NOMO-1 treated with dmso at 0.1 percent for 144 hours (cell line): ENCODE data around the gene SPATA2L.
"Not testable (repeated sequence)": the region's sequence is repeated elsewhere in the genome, so short reads cannot be mapped to it uniquely, and the experiment has no call there.

Source experiments
- DNase-seq: peaks from one replicate; lab custom pipeline; 2025; ENCODE audit not compliant: unreplicated experiment; lab: John Stamatoyannopoulos, UW

The SPATA2L gene

GRCh38 chr16:89691231-89691985 is 10.1 kb downstream of the SPATA2L start:
- DNase-seq = no peak

DNA sequence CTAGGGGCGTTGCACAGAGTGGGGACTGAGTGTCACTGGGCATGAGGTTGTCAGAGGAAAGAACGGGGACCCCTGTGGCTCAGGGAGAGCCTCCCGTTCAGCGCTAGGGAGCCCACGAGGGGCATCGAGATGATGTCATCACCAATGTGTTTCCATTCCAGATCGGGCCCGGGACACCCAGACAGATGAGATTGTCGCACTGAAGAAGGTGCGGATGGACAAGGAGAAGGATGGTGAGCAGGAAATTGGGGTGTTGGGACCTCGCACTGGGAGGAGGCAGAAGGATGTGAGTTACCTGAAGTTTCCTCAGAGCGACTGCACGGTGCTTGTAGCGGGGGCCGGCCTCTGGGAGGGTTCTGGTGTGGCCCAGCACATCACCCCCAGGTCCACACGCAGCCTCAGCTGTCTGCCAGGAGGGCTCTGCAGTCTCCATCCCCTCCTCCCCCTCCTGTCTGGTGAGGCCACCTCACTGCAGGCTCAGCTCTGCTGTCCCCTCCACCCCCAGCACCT is 11.1 kb downstream of the SPATA2L start:
- no peak for DNase-seq

- not testable (repeated sequence) for DNase-seq
These were observed 11.9 kb downstream of the SPATA2L start for GRCh38 chr16:89689621-89690020.

DNA sequence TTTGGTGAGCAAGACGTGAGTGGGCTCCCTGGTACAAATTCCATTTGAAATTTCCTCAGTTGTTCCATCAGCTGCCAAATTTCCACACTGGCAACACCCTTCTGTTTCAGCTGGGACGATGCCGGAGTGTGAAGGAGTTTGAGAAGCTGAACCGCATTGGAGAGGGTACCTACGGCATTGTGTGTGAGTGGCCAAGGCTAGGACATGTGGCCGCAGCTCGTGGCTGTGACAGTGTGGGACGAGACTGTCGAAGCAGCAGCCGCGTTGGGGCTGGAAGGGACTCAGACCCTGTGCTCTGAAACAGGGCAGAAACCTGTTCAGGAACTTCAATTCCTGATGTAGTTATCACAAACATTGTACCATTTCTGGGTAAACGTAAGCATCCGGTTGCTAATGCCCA is 12.4 kb downstream of the SPATA2L start:
- DNase-seq = no peak

DNA sequence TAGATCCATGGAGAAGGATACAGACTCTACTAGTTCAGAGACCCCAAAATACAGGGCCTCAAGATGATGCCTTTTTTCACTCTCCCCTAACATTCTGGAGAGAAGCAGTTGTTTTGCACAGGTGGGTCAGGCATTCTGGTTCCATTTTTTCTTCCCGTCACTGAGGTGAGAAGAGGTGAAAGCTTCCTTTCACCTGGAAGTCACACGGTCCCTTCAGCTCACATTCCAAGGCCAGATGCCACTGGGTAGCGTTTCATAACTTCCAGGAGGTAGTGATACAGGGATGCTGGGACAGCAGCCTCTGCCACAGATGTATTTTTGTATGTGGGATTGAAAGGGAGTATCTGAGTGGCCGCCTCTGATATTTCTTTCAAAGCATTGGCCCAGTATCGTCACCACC is 13.1 kb downstream of the SPATA2L start:
- no peak for DNase-seq

- no peak for DNase-seq
These were observed 14.2 kb downstream of the SPATA2L start for GRCh38 chr16:89687092-89687940.

DNA sequence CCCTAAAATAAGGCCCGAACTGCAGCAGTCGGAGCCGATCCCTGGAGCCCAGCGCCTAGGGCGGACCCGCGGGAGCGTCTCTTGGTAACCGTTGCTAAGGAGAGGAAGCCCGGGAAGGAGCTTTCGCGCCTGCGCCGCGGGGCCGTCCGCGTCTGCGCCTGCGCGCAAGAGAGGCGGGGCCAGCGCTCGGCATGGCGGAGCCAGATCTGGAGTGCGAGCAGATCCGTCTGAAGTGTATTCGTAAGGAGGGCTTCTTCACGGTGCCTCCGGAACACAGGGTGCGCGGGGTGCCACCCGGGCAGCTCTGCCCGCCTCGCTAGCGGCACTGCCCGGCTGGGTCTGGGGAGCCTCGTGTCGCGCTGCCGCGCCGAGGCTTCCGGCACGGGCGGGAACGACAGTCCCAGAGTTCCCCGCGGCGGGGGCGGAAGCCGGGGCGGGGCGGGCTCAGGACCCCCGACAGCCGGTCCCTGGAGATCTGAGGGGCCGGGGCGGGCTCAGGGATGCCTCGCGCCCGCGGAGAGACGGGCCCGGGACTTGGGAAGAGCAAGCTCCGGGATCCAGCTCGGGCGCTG is 14.9 kb downstream of the SPATA2L start, which contains the start of gene CDK10:
Gene CDK10, plus strand, starts transcription at position 170 of the 572 bp plus-strand sequence. Its CDS starts 22 bp downstream, at position 192.
- peak; percentile 80 for DNase-seq

- DNase-seq = no peak
These were observed 15.6 kb downstream of the SPATA2L start for GRCh38 chr16:89685916-89686315.

DNA sequence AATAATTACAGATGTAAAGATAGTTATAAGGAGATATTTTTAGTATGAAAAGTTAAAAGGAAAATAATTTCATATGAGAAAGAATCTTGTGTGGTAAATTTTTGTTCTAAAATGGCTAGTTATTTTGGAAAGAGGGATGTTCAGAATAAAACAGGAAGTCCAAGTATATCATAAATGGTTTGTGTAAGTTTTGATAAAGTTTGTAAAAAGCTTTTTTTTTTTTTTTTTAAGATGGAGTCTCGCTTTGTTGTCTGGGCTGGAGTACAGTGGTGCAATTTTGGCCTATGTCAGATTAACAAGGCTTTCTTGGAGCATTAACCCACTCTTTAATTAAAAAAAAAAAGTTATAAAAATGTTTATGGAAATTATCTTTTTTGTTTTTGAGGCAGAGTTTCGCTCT is 23.2 kb downstream of the SPATA2L start:
- no peak for DNase-seq

DNA sequence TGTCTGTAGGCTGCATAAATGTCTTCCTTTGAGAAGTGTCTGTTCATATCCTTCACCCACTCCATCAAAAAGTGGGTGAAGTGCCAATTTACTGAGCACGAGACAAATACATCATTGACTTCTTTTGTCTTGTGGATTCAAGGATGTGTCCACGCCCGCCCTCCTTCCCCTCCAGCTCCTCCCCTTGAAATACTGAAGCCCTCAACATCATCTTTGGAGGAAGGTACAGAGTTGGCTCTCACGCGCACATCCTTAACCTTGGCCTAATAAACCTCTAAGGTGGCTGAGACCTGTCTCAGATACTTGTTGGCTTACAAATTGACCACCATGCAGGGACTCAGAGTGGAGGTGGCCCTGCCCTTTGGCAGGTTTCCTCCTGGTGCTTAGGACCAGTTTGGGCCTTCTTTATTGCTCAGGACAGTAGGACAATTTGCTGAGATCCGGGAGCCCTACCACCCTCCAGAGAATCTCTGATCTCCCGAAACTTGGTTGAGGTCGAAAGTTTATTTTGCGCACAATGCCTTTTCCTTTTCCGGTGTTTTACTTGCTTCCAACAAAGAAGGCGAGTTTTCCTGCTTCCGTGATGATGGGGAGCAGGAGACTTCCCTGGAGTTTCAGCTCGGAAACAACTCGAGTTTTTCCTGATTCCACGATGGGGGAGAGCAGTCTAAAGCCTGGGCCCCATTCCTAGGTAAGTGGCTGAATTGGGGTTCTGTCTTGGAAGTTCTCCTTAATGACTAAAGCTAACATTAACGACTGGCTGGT is 29.1 kb downstream of the SPATA2L start:
- no peak for DNase-seq

DNA sequence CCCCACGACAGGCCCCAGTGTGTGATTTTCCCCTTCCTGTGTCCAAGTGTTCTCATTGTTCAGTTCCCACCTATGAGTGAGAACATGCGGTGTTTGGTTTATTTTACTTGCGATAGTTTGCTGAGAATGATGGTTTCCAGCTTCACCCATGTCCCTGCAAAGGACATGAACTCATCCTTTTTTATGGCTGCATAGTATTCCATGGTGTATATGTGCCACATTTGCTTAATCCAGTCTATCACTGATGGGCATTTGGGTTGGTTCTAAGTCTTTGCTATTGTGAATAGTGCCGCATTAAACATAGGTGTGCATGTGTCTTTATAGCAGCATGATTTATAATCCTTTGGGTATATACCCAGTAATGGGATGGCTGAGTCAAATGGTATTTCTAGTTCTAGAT is 29.9 kb downstream of the SPATA2L start:
- not testable (repeated sequence) for DNase-seq

GRCh38 chr16:89670496-89671431 is 30.7 kb downstream of the SPATA2L start:
- peak; percentile 51 for DNase-seq

GRCh38 chr16:89669755-89670154 is 31.8 kb downstream of the SPATA2L start:
- DNase-seq = no peak

DNA sequence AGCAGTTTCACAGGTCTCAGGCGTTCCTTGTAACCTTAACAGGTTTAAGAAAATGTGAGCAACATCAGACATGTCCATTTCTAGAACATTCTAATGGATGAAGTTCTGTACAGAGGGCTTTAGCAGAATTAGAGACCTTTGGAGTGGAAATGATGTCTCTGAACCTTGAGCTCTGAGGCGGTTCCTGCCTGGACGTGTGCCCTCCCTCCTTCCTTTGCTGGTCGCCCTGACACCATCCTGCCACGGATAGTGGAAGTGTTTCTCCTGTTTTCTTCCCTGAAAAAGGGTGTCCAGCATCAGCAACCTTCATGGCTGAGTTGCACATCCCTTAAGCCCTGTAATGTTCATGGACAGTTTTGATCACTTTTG is 32.7 kb downstream of the SPATA2L start:
- DNase-seq = no peak

GRCh38 chr16:89667633-89668032 is 33.9 kb downstream of the SPATA2L start:
- no peak for DNase-seq

- not testable (repeated sequence) for DNase-seq
These were observed 34.5 kb downstream of the SPATA2L start for GRCh38 chr16:89667000-89667399.

DNA sequence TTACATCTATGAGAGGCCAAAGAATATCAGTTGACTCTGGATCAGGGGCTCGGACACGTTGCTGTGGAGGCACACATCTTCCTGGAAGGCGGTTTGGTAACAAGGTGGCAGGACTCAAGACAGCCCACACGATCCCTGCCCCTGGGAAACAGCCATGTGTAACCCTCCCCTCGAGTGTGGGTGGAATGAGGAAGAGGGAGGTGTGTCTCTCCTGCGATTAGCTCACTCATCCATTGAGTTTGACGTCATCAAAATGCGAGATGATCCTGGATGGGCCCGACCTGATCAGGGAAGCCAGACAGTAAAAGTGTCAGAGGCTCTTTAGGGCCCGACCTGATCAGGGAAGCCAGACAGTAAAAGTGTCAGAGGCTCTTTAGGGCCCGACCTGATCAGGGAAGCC is 37.3 kb downstream of the SPATA2L start:
- DNase-seq = not testable (repeated sequence)

- no peak for DNase-seq
These were observed 40.3 kb downstream of the SPATA2L start for GRCh38 chr16:89661215-89661614.

- no peak for DNase-seq
These were observed 41.4 kb downstream of the SPATA2L start for GRCh38 chr16:89660146-89660545.
